Adrenal gland (tissue), 5 donors: ENCODE results near the gene CTTNBP2NL.

Experiments
- CTCF ChIP-seq, 6 experiments: fragments of 450-650 bp in 4 of 6; fragments of 200-600 bp in 2 of 6; sonication (generic) in 1 of 6; IDR thresholded peaks; 1 replicate in 5 of 6; 2 replicates in 1 of 6; pipeline versions ENCODE4 v1.5.1 to v1.8.0; 2016 to 2021; ENCODE audit warnings: antibody characterized with exemption in 6 of 6, mild to moderate bottlenecking in 2 of 6, moderate library complexity in 1 of 6
- POLR2A ChIP-seq, 2 donors: fragments of 450-650 bp; IDR thresholded peaks; one replicate each; pipeline ENCODE4 v1.6.1; 2017; ENCODE audit warnings: antibody characterized with exemption in 2 of 2, mild to moderate bottlenecking in 2 of 2, moderate library complexity in 1 of 2
- donor health status: DM: no; HTN: no; CAD: no.

- TF ChIP-seq CTCF (IDR thresholded peaks at IDR 0.05) (no peak), POLR2A (IDR thresholded peaks at IDR 0.05) (no peak)
Measured at GRCh38 chr1:112417271-112417670, 21.3 kb downstream of the CTTNBP2NL start.
